GM23338 (cell line): ENCODE measurements around the gene UBL4A.

Source experiments
- CREB1 ChIP-seq: fragments of 250-450 bp; sonication (Bioruptor Pico); IDR thresholded peaks from 2 replicates; pipeline ENCODE4 v1.5.0; 2020; ENCODE audit warnings: low read depth, mild to moderate bottlenecking, moderate library complexity
- CTCF ChIP-seq, 2 experiments: fragments of 200-600 bp in 1 of 2; sonication (generic) in 1 of 2; conservative IDR thresholded peaks; 2 replicates each; pipeline versions ENCODE4 v1.5.1 to v1.6.1; 2016 to 2017; ENCODE audit warnings: antibody characterized with exemption in 2 of 2, low read depth in 2 of 2, mild to moderate bottlenecking in 2 of 2, moderate library complexity in 1 of 2
- ETS1 ChIP-seq: IDR thresholded peaks from 2 replicates; pipeline ENCODE4 v1.6.1; 2016; ENCODE audit warnings: antibody characterized with exemption
- EZH2 ChIP-seq: fragments of 200-600 bp; sonication (generic); IDR thresholded peaks from one replicate; pipeline ENCODE4 v1.8.0; 2017; ENCODE audit warnings: antibody characterized with exemption, mild to moderate bottlenecking, low read depth; ENCODE audit not compliant: unreplicated experiment
- EZH2phosphoT487 ChIP-seq: fragments of 200-600 bp; sonication (generic); IDR thresholded peaks from one replicate; pipeline ENCODE4 v1.8.1; 2018; ENCODE audit warnings: antibody characterized with exemption; ENCODE audit not compliant: unreplicated experiment
- JUNB ChIP-seq: IDR thresholded peaks from one replicate; pipeline ENCODE4 v1.6.1; 2016; ENCODE audit warnings: antibody characterized with exemption; ENCODE audit not compliant: unreplicated experiment
- POLR2AphosphoS5 ChIP-seq: IDR thresholded peaks from 2 replicates; pipeline ENCODE4 v1.6.1; 2016; ENCODE audit warnings: antibody characterized with exemption, low read depth
- STAT1 ChIP-seq: IDR thresholded peaks from one replicate; pipeline ENCODE4 v1.6.1; 2016; ENCODE audit warnings: antibody characterized with exemption; ENCODE audit not compliant: unreplicated experiment
- ZNF462 ChIP-seq: fragments of 250-450 bp; sonication (Bioruptor Pico); IDR thresholded peaks from 2 replicates; pipeline ENCODE4 v1.5.0; 2020; ENCODE audit warnings: mild to moderate bottlenecking, moderate library complexity
- TF ChIP-seq, protein P1 (sequence below): IDR thresholded peaks from one replicate; pipeline ENCODE4 v1.6.1; 2018; ENCODE audit warnings: antibody characterized with exemption; ENCODE audit not compliant: unreplicated experiment

DNA sequence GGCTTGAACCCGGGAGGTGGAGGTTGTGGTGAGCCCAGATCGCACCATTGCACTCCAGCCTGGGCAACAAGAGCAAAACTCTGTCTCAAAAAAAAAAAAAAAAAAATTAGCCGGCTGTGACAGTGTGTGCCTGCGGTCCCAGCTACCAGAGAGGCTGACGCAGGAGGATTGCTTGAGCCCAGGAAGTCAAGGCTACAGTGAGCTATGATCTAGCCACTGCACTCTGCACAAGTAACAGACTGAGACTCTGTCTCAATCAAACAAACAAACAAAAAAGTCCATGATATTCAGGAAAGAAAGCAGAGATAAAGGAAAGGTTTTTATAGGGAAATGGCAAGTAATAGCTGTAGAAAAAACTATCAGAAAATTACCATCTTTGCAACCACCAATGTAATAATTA lies 5.2 kb downstream of the UBL4A start:
- TF ChIP-seq ETS1: no peak
- no peak for TF ChIP-seq EZH2
- TF ChIP-seq CTCF (conservative IDR thresholded peaks at IDR 0.05; ENCODE audit: low read depth in 2 of 2): no peak
- no peak for TF ChIP-seq EZH2phosphoT487
- TF ChIP-seq CREB1 (CRISPR knock-in tag): no peak
- TF ChIP-seq, protein P1, sequence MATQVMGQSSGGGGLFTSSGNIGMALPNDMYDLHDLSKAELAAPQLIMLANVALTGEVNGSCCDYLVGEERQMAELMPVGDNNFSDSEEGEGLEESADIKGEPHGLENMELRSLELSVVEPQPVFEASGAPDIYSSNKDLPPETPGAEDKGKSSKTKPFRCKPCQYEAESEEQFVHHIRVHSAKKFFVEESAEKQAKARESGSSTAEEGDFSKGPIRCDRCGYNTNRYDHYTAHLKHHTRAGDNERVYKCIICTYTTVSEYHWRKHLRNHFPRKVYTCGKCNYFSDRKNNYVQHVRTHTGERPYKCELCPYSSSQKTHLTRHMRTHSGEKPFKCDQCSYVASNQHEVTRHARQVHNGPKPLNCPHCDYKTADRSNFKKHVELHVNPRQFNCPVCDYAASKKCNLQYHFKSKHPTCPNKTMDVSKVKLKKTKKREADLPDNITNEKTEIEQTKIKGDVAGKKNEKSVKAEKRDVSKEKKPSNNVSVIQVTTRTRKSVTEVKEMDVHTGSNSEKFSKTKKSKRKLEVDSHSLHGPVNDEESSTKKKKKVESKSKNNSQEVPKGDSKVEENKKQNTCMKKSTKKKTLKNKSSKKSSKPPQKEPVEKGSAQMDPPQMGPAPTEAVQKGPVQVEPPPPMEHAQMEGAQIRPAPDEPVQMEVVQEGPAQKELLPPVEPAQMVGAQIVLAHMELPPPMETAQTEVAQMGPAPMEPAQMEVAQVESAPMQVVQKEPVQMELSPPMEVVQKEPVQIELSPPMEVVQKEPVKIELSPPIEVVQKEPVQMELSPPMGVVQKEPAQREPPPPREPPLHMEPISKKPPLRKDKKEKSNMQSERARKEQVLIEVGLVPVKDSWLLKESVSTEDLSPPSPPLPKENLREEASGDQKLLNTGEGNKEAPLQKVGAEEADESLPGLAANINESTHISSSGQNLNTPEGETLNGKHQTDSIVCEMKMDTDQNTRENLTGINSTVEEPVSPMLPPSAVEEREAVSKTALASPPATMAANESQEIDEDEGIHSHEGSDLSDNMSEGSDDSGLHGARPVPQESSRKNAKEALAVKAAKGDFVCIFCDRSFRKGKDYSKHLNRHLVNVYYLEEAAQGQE: no peak
- no peak for TF ChIP-seq POLR2AphosphoS5
- no peak for TF ChIP-seq ZNF462 (CRISPR knock-in tag)
- TF ChIP-seq STAT1: no peak
- TF ChIP-seq JUNB: no peak
